Left colon (tissue), 2 donors: ENCODE measurements around the gene CEP68. TPM values are rescaled to one million over a fixed set of nuclear protein-coding genes. Genes with fewer than 3 reads are reported as not detected.
A peak's percentile ranks its signal among the peaks of the same experiment; 100 is the strongest.

Experiments used
- ATAC-seq: fragments of 200-7000 bp; cut with Tn5 transposase; one replicate; pipeline ENCODE4 v1.9.1; 2020; ENCODE audit warnings: mild to moderate bottlenecking, moderate library complexity
- DNase-seq, 2 donors: peaks; one replicate each; pipeline ENCODE4 v3.0.0-alpha.2; 2020
- intact Hi-C, 2 donors: fragments of 100-400 bp; cut with DNase I in 1 of 2; cut with micrococcal nuclease in 1 of 2; formaldehyde crosslinking; loops; one replicate each; pipeline versions ENCODE4 v1.11.2 to v1.14.0; 2022; cut with DNase I, micrococcal nuclease
- total RNA-seq, 2 donors: library from RNA; stranded (reverse); fragmentation: NEBNext Ultra II Directional; extraction: Animal tissue kit (Norgen Biotek cat#: 25700); gene quantifications; one replicate each; pipeline ENCODE4 v1.2.1, GENCODE V29; 2021
- donor health status: DM: no; HTN: no; CAD: no.
- donor health status: DM: yes; HTN: yes; CAD: no.

Gene CEP68
- total RNA-seq, 2 donors from 2014 or later = 6.6 to 11.4 TPM

GRCh38 chr2:65050931-65051330 is 5.3 kb upstream of the CEP68 start:
- ATAC-seq = no peak
- intact Hi-C loops = no loop called here
- DNase-seq = no peak

GRCh38 chr2:65053199-65053598 is 3.0 kb upstream of the CEP68 start:
- intact Hi-C loops = no loop called here
- no peak for ATAC-seq
- no peak for DNase-seq

GRCh38 chr2:65054749-65055421 is 1.3 kb upstream of the CEP68 start:
- intact Hi-C loops = no loop called here
- DNase-seq (no peak), ATAC-seq (no peak)

- DNase-seq (peak in 1 of 2 donors; percentile 69), ATAC-seq (peak; percentile 58)
These were observed 598 bp upstream of the CEP68 start for GRCh38 chr2:65055422-65056214.

GRCh38 chr2:65057054-65057375 is 799 bp downstream of the CEP68 start:
- ATAC-seq (no peak), DNase-seq (no peak)
- intact Hi-C loops = no loop called here

More at GRCh38 chr2:65055422-65056214, 598 bp upstream of the CEP68 start:
- intact Hi-C loops = no loop called here

GRCh38 chr2:65057391-65058052 is 1.3 kb downstream of the CEP68 start:
- DNase-seq = no peak
- peak; percentile 34 for ATAC-seq
- intact Hi-C loops = no loop called here

- intact Hi-C loops = no loop called here
- DNase-seq (no peak), ATAC-seq (no peak)
These were observed 2.9 kb downstream of the CEP68 start for GRCh38 chr2:65059071-65059470.

- intact Hi-C loops = loop anchor here in 1 of 2 donors (10.0 kb wide), 1 partner anchor 123 kb away; no protein-coding TSS in a partner anchor
- ATAC-seq (no peak), DNase-seq (no peak)
These were observed 5.1 kb downstream of the CEP68 start for GRCh38 chr2:65061146-65061909.

GRCh38 chr2:65061910-65062339 is 5.7 kb downstream of the CEP68 start:
- intact Hi-C loops = loop anchor here in 1 of 2 donors (10.0 kb wide), 1 partner anchor 123 kb away; no protein-coding TSS in a partner anchor
- no peak for ATAC-seq
- DNase-seq = no peak

- no peak for ATAC-seq
- intact Hi-C loops = loop anchor here in 1 of 2 donors (10.0 kb wide), 1 partner anchor 122 kb away; no protein-coding TSS in a partner anchor
These were observed 6.9 kb downstream of the CEP68 start for GRCh38 chr2:65062843-65063825.

GRCh38 chr2:65064728-65065552 is 8.7 kb downstream of the CEP68 start:
- DNase-seq (peak; percentile 45 to 60), ATAC-seq (peak; percentile 85)
- intact Hi-C loops = loop anchor here in 1 of 2 donors (10.0 kb wide), 1 partner anchor 120 kb away; no protein-coding TSS in a partner anchor

More at GRCh38 chr2:65062843-65063825, 6.9 kb downstream of the CEP68 start:
- DNase-seq = no peak

GRCh38 chr2:65067806-65068553 is 11.8 kb downstream of the CEP68 start:
- DNase-seq (no peak), ATAC-seq (no peak)
- intact Hi-C loops = loop anchor here in 1 of 2 donors (10.0 kb wide), 1 partner anchor 117 kb away; no protein-coding TSS in a partner anchor

GRCh38 chr2:65069439-65069824 is 13.2 kb downstream of the CEP68 start:
- ATAC-seq = no peak
- intact Hi-C loops = loop anchor here in 1 of 2 donors (10.0 kb wide), 1 partner anchor 115 kb away; no protein-coding TSS in a partner anchor
- DNase-seq = no peak

- ATAC-seq (peak; percentile 75), DNase-seq (peak in 1 of 2 donors; percentile 60)
- intact Hi-C loops = loop anchor here in 1 of 2 donors (10.0 kb wide), 1 partner anchor 54 kb away; no protein-coding TSS in a partner anchor
These were observed 14.1 kb downstream of the CEP68 start for GRCh38 chr2:65070172-65070830.

- DNase-seq (no peak), ATAC-seq (no peak)
- intact Hi-C loops = loop anchor here in 1 of 2 donors (10.0 kb wide), 1 partner anchor 54 kb away; no protein-coding TSS in a partner anchor
These were observed 14.6 kb downstream of the CEP68 start for GRCh38 chr2:65070856-65071255.
